H9 (cell line): ENCODE results near the gene P4HTM. TPM values are rescaled to one million over a fixed set of nuclear protein-coding genes. Genes with fewer than 3 reads are reported as not detected.
"Not testable (repeated sequence)": the region's sequence is repeated elsewhere in the genome, so short reads cannot be mapped to it uniquely, and the experiment has no call there.

Source experiments
- DNase-seq: peaks from one replicate; pipeline ENCODE4 v3.0.0-alpha.2; 2017
- H2AFZ ChIP-seq: one replicate; pipeline ENCODE4 v1.6.1; 2013; ENCODE audit warnings: mild to moderate bottlenecking, low read length, control low read depth, moderate library complexity
- H2AK5ac ChIP-seq: 2 replicates; pipeline ENCODE4 v1.6.1; 2013; ENCODE audit warnings: low read length, control low read depth, mixed read lengths; ENCODE audit not compliant: insufficient read length
- H2BK120ac ChIP-seq: one replicate; pipeline ENCODE4 v1.6.1; 2013; ENCODE audit warnings: low read depth, mild to moderate bottlenecking, low read length, control low read depth, inconsistent platforms; ENCODE audit not compliant: poor library complexity, severe bottlenecking
- H2BK12ac ChIP-seq: 2 replicates; pipeline ENCODE4 v1.6.1; 2013; ENCODE audit warnings: low read length, control low read depth, mixed read lengths, low read depth; ENCODE audit not compliant: insufficient read length
- H2BK15ac ChIP-seq: 2 replicates; pipeline ENCODE4 v1.6.1; 2013; ENCODE audit warnings: low read depth, low read length, control low read depth
- H2BK20ac ChIP-seq: one replicate; pipeline ENCODE4 v1.6.1; 2013; ENCODE audit warnings: low read depth, mild to moderate bottlenecking, low read length, control low read depth, inconsistent platforms; ENCODE audit not compliant: poor library complexity, severe bottlenecking
- H2BK5ac ChIP-seq: 2 replicates; pipeline ENCODE4 v1.6.1; 2013; ENCODE audit warnings: low read length, control low read depth, mixed read lengths; ENCODE audit not compliant: insufficient read length
- H3K14ac ChIP-seq: 2 replicates; pipeline ENCODE4 v1.6.1; 2013; ENCODE audit warnings: low read length, control low read depth; ENCODE audit not compliant: insufficient read depth
- H3K18ac ChIP-seq: 2 replicates; pipeline ENCODE4 v1.6.1; 2013; ENCODE audit warnings: low read depth, mild to moderate bottlenecking, mixed read lengths, low read length, control low read depth; ENCODE audit not compliant: insufficient read length
- H3K23ac ChIP-seq: 2 replicates; pipeline ENCODE4 v1.6.1; 2013; ENCODE audit warnings: low read length, control low read depth, mixed read lengths, low read depth; ENCODE audit not compliant: insufficient read length
- H3K23me2 ChIP-seq: 2 replicates; pipeline ENCODE4 v1.6.1; 2013; ENCODE audit warnings: low read depth, mild to moderate bottlenecking, mixed read lengths, low read length, control low read depth; ENCODE audit not compliant: insufficient read length, poor library complexity, severe bottlenecking
- H3K27ac ChIP-seq: 2 replicates; pipeline ENCODE4 v1.5.1; 2013; ENCODE audit warnings: low read length, control low read depth, mixed read lengths, low read depth; ENCODE audit not compliant: insufficient read length
- H3K27me3 ChIP-seq: 2 replicates; pipeline ENCODE4 v1.6.1; 2013; ENCODE audit warnings: low read length, control low read depth, inconsistent platforms; ENCODE audit not compliant: insufficient read depth
- H3K4ac ChIP-seq: 2 replicates; pipeline ENCODE4 v1.6.1; 2013; ENCODE audit warnings: low read depth, mild to moderate bottlenecking, control low read depth, inconsistent platforms, low read length, moderate library complexity
- H3K4me1 ChIP-seq: 2 replicates; pipeline ENCODE4 v1.6.1; 2013; ENCODE audit warnings: low read length, control low read depth, inconsistent platforms; ENCODE audit not compliant: insufficient read depth
- H3K4me2 ChIP-seq: 2 replicates; pipeline ENCODE4 v1.6.1; 2013; ENCODE audit warnings: low read length, control low read depth, mixed read lengths; ENCODE audit not compliant: insufficient read length, insufficient read depth
- H3K56ac ChIP-seq: 2 replicates; pipeline ENCODE4 v1.6.1; 2013; ENCODE audit warnings: low read depth, mild to moderate bottlenecking, mixed read lengths, low read length, control low read depth; ENCODE audit not compliant: insufficient read length
- H3K79me1 ChIP-seq: 2 replicates; pipeline ENCODE4 v1.6.1; 2013; ENCODE audit warnings: low read depth, mild to moderate bottlenecking, moderate library complexity, low read length, control low read depth, inconsistent platforms; ENCODE audit not compliant: insufficient read depth, poor library complexity, severe bottlenecking
- H3K79me2 ChIP-seq: 2 replicates; pipeline ENCODE4 v1.6.1; 2013; ENCODE audit warnings: low read length, control low read depth, inconsistent platforms; ENCODE audit not compliant: insufficient read depth
- H3K9ac ChIP-seq: 2 replicates; pipeline ENCODE4 v1.6.1; 2013; ENCODE audit warnings: low read length, control low read depth, mixed read lengths; ENCODE audit not compliant: insufficient read length; ENCODE audit errors: extremely low read depth
- H3K9me3 ChIP-seq: one replicate; pipeline ENCODE4 v1.6.1; 2013; ENCODE audit warnings: low read depth, low read length, inconsistent platforms; ENCODE audit not compliant: control insufficient read depth
- H3T11ph ChIP-seq: one replicate; pipeline ENCODE4 v1.6.1; 2013; ENCODE audit warnings: mild to moderate bottlenecking, low read length, control low read depth, inconsistent platforms
- H4K20me1 ChIP-seq: one replicate; pipeline ENCODE4 v1.6.1; 2013; ENCODE audit not compliant: control insufficient read depth, insufficient read length, insufficient read depth
- H4K5ac ChIP-seq: 2 replicates; pipeline ENCODE4 v1.6.1; 2013; ENCODE audit warnings: low read depth, mild to moderate bottlenecking, mixed read lengths, low read length, control low read depth; ENCODE audit not compliant: insufficient read length
- H4K8ac ChIP-seq: replicated peaks from 2 replicates; pipeline ENCODE4 v1.6.1; 2013; ENCODE audit warnings: low read length, control low read depth, mixed read lengths, low read depth; ENCODE audit not compliant: insufficient read length
- H4K91ac ChIP-seq: 2 replicates; pipeline ENCODE4 v1.6.1; 2013; ENCODE audit warnings: low read depth, mild to moderate bottlenecking, moderate library complexity, mixed read lengths, low read length, control low read depth; ENCODE audit not compliant: insufficient read length
- H3K27ac Mint-ChIP-seq, 3 experiments: 2 replicates in 2 of 3; 3 replicates in 1 of 3; pipeline ENCODE4 v1.8.0; 2020 to 2021; ENCODE audit warnings: mixed read lengths in 3 of 3, mild to moderate bottlenecking in 1 of 3, moderate library complexity in 1 of 3
- H3K27me3 Mint-ChIP-seq: 2 replicates; pipeline ENCODE4 v1.8.0; 2021; ENCODE audit warnings: low read depth, mild to moderate bottlenecking, moderate library complexity, mixed read lengths
- H3K36me3 Mint-ChIP-seq, 3 experiments: 2 replicates in 2 of 3; 3 replicates in 1 of 3; pipeline ENCODE4 v1.8.0; 2020 to 2021; ENCODE audit warnings: low read depth in 3 of 3, mixed read lengths in 3 of 3; ENCODE audit not compliant: insufficient read depth in 1 of 3
- H3K4me1 Mint-ChIP-seq, 2 experiments: 2 replicates each; pipeline ENCODE4 v1.8.0; 2020; ENCODE audit warnings: mixed read lengths in 2 of 2
- H3K4me3 Mint-ChIP-seq, 2 experiments: 2 replicates in 1 of 2; 3 replicates in 1 of 2; pipeline ENCODE4 v1.8.0; 2020 to 2021; ENCODE audit warnings: mild to moderate bottlenecking in 2 of 2, mixed read lengths in 2 of 2, moderate library complexity in 1 of 2
- H3K9me3 Mint-ChIP-seq, 2 experiments: 2 replicates in 1 of 2; 3 replicates in 1 of 2; pipeline ENCODE4 v1.8.0; 2020; ENCODE audit warnings: mild to moderate bottlenecking in 2 of 2, mixed read lengths in 2 of 2, moderate library complexity in 1 of 2
- CTCF ChIP-seq: fragments of 200-600 bp; sonication (generic); conservative IDR thresholded peaks from 3 replicates; pipeline ENCODE4 v1.8.0; 2021; ENCODE audit warnings: antibody characterized with exemption, mild to moderate bottlenecking
- WGBS: extraction: QIAGEN DNeasy Blood & Tissue Kit; methylation state at CpG from one replicate; pipeline ENCODE4 v1.1.7; 2013; ENCODE audit warnings: missing lambda C conversion rate, low lambda C conversion rate, mixed read lengths; ENCODE audit not compliant: insufficient read length; ENCODE audit errors: extremely low coverage; 5-methylcytosine and 5-hydroxymethylcytosine counted together
- total RNA-seq: library from RNA; stranded (reverse); gene quantifications from 2 replicates; pipeline ENCODE4 v1.2.1, GENCODE V29; 2021

The P4HTM gene
- total RNA-seq, 1 experiment from 2014 or later: 36.0 TPM

GRCh38 chr3:49007771-49008528 lies 17.9 kb downstream of the P4HTM start:
- peak overlapping the region; percentile 99 to 100 for H3K4me3 Mint-ChIP-seq
- Histone ChIP-seq H2BK15ac (no peak overlapping the region), H2AK5ac (no peak overlapping the region), H3K56ac (no peak overlapping the region), H2BK12ac (no peak overlapping the region), H4K20me1 (no peaks in the 10 kb centered on the region), H3K14ac (peak overlapping the region; percentile 94), H3T11ph (no peak overlapping the region), H2BK5ac (no peak overlapping the region), H3K27me3 (no peaks in the 10 kb centered on the region), H2BK20ac (no peak overlapping the region), H2BK120ac (peak overlapping the region; percentile 10), H3K23me2 (peaks cover 13% of the 10 kb centered on the region), H3K79me2 (peaks cover 10% of the 10 kb centered on the region; the same call in 1 of the 2 replicates), H2AFZ (no peak overlapping the region), H4K8ac (no peak overlapping the region), H3K18ac (peak overlapping the region; percentile 97), H3K79me1 (no peaks in the 10 kb centered on the region), H3K9ac (peak overlapping the region; percentile 83), H3K4ac (no peak overlapping the region; the same call in 1 of the 2 replicates), H3K23ac (no peak overlapping the region), H4K5ac (peak overlapping the region; percentile 66), H4K91ac (no peak overlapping the region), H3K27ac (no peak overlapping the region), H3K4me2 (peak overlapping the region; percentile 78), H3K4me1 (no peaks in the 10 kb centered on the region; the same call in 1 of the 2 replicates), H3K9me3 (no peaks in the 10 kb centered on the region)
- DNase-seq: peak; percentile 94
- peak overlapping the region; percentile 99 to 100 (median 100) for H3K27ac Mint-ChIP-seq
- H3K9me3 Mint-ChIP-seq: no peaks in the 10 kb centered on the region; a peak in 1 of 5 replicates
- H3K27me3 Mint-ChIP-seq: no peaks in the 10 kb centered on the region; the same call in 1 of the 2 replicates
- TF ChIP-seq CTCF: no peak; the same call in 2 of the 3 replicates
- no CpG with 5 or more reads among the region's 41 CpGs for WGBS
- H3K36me3 Mint-ChIP-seq: peaks cover 9 to 35% (median 33%) of the 10 kb centered on the region in 3 experiments
- H3K4me1 Mint-ChIP-seq: peaks cover 12 to 13% of the 10 kb centered on the region in 2 experiments

- not testable (repeated sequence) for H3K4ac ChIP-seq, H3K23ac ChIP-seq, H3K27me3 Mint-ChIP-seq, H4K8ac ChIP-seq, H4K20me1 ChIP-seq, H3K79me1 ChIP-seq, H2AFZ ChIP-seq, H3K27me3 ChIP-seq, H2BK15ac ChIP-seq, H3K9me3 ChIP-seq, H2BK12ac ChIP-seq, H2BK120ac ChIP-seq, H3K18ac ChIP-seq, H3K4me1 ChIP-seq, H2BK5ac ChIP-seq, H3T11ph ChIP-seq, H4K5ac ChIP-seq, H2AK5ac ChIP-seq, H3K27ac ChIP-seq, H3K9me3 Mint-ChIP-seq, H4K91ac ChIP-seq, H3K56ac ChIP-seq, DNase-seq, H3K14ac ChIP-seq, H2BK20ac ChIP-seq
- WGBS: no CpG with 5 or more reads among the region's 5 CpGs
- peak overlapping the region; percentile 99 to 100 for H3K4me3 Mint-ChIP-seq
- Histone ChIP-seq H3K23me2 (peaks cover 13% of the 10 kb centered on the region), H3K9ac (peak overlapping the region; percentile 5), H3K79me2 (peaks cover 10% of the 10 kb centered on the region; the same call in 1 of the 2 replicates), H3K4me2 (peak overlapping the region; percentile 52)
- peaks cover 9 to 41% (median 40%) of the 10 kb centered on the region in 3 experiments for H3K36me3 Mint-ChIP-seq
- H3K27ac Mint-ChIP-seq: peak overlapping the region; percentile 42 to 100 (median 88); a peak in 5 of 7 replicates
- peaks cover 12 to 13% of the 10 kb centered on the region in 2 experiments for H3K4me1 Mint-ChIP-seq
These were observed 18.6 kb downstream of the P4HTM start for GRCh38 chr3:49008627-49009026.
